ENCODE results near the gene PRKCE. TPM values are rescaled to one million over a fixed set of nuclear protein-coding genes. Genes with fewer than 3 reads are reported as not detected.

Gene PRKCE
- total RNA-seq, 2 experiments from 2014 or later, result 15.4 to 16.2 TPM

- DNase-seq (no peak), ATAC-seq (no peak)
- peaks cover 50% of the 10 kb centered on the region for H3K4me1 Mint-ChIP-seq (ENCODE audit: low read depth)
- H3K27me3 Mint-ChIP-seq (ENCODE audit: low read depth), result peaks cover under 1% of the 10 kb centered on the region
- ChIA-PET POLR2A (no interaction called here), CTCF (interaction anchor here (1.0 to 1.8 kb wide), 2 partner anchors 10 to 18 kb away, joined by 3 to 5 read pairs; no protein-coding TSS in a partner anchor)
- peak overlapping the region; percentile 4 for H3K27ac Mint-ChIP-seq
- H3K4me3 Mint-ChIP-seq, result no peak overlapping the region
- peaks cover 10% of the 10 kb centered on the region for H3K9me3 Mint-ChIP-seq (ENCODE audit: insufficient read depth)
- H3K36me3 Mint-ChIP-seq (ENCODE audit: low read depth), result peaks cover 12% of the 10 kb centered on the region
Observed at GRCh38 chr2:45872211-45872610, 220.7 kb downstream of the PRKCE start.

GRCh38 chr2:45874344-45874743 lies 222.9 kb downstream of the PRKCE start:
- H3K36me3 Mint-ChIP-seq (ENCODE audit: low read depth), result peaks cover 17% of the 10 kb centered on the region
- no peak overlapping the region for H3K4me3 Mint-ChIP-seq

GRCh38 chr2:45876611-45877010 lies 225.1 kb downstream of the PRKCE start:
- Mint-ChIP-seq H3K4me1 (ENCODE audit: low read depth) (peaks cover 22% of the 10 kb centered on the region), H3K36me3 (ENCODE audit: low read depth) (peaks cover 19% of the 10 kb centered on the region), H3K27ac (no peak overlapping the region), H3K27me3 (ENCODE audit: low read depth) (peaks cover 1% of the 10 kb centered on the region), H3K4me3 (no peak overlapping the region), H3K9me3 (ENCODE audit: insufficient read depth) (peaks cover 10% of the 10 kb centered on the region)
- no peak for ATAC-seq
- ChIA-PET CTCF (no interaction called here), POLR2A (interaction anchor here (1.3 kb wide), 1 partner anchor 13 kb away, joined by 3 read pairs; no protein-coding TSS in a partner anchor)
- DNase-seq, result no peak

More at GRCh38 chr2:45874344-45874743, 222.9 kb downstream of the PRKCE start:
- DNase-seq, result no peak
- ChIA-PET POLR2A (no interaction called here), CTCF (no interaction called here)
- Mint-ChIP-seq H3K4me1 (ENCODE audit: low read depth) (peaks cover 37% of the 10 kb centered on the region), H3K27me3 (ENCODE audit: low read depth) (peaks cover 1% of the 10 kb centered on the region), H3K9me3 (ENCODE audit: insufficient read depth) (peaks cover 10% of the 10 kb centered on the region), H3K27ac (no peak overlapping the region)
- no peak for ATAC-seq

GRCh38 chr2:45879406-45879805 lies 227.9 kb downstream of the PRKCE start:
- peaks cover 1% of the 10 kb centered on the region for H3K27me3 Mint-ChIP-seq (ENCODE audit: low read depth)
- no peak for ATAC-seq
- H3K27ac Mint-ChIP-seq, result no peak overlapping the region
- no peak overlapping the region for H3K4me3 Mint-ChIP-seq
- H3K36me3 Mint-ChIP-seq (ENCODE audit: low read depth), result peaks cover 19% of the 10 kb centered on the region
- no peaks in the 10 kb centered on the region for H3K4me1 Mint-ChIP-seq (ENCODE audit: low read depth)
- ChIA-PET POLR2A (interaction anchor here (0.6 kb wide), 1 partner anchor 19 kb away, joined by 3 read pairs; no protein-coding TSS in a partner anchor), CTCF (interaction anchor here (2.1 kb wide), 1 partner anchor 11 kb away, joined by 5 read pairs; no protein-coding TSS in a partner anchor)
- no peak for DNase-seq
- H3K9me3 Mint-ChIP-seq (ENCODE audit: insufficient read depth), result peaks cover 10% of the 10 kb centered on the region

- no peak overlapping the region for H3K27ac Mint-ChIP-seq
- H3K4me3 Mint-ChIP-seq, result no peak overlapping the region
- ChIA-PET CTCF (interaction anchor here (2.1 kb wide), 1 partner anchor 10 kb away, joined by 5 read pairs; no protein-coding TSS in a partner anchor), POLR2A (no interaction called here)
- no peaks in the 10 kb centered on the region for H3K4me1 Mint-ChIP-seq (ENCODE audit: low read depth)
- H3K36me3 Mint-ChIP-seq (ENCODE audit: low read depth), result peaks cover 17% of the 10 kb centered on the region
- ATAC-seq (no peak), DNase-seq (no peak)
- H3K9me3 Mint-ChIP-seq (ENCODE audit: insufficient read depth), result peaks cover 10% of the 10 kb centered on the region
- H3K27me3 Mint-ChIP-seq (ENCODE audit: low read depth), result peaks cover 1% of the 10 kb centered on the region
Observed at GRCh38 chr2:45879936-45880335, 228.5 kb downstream of the PRKCE start.

- Mint-ChIP-seq H3K36me3 (ENCODE audit: low read depth) (peaks cover 7% of the 10 kb centered on the region), H3K27ac (no peak overlapping the region), H3K9me3 (ENCODE audit: insufficient read depth) (no peaks in the 10 kb centered on the region), H3K27me3 (ENCODE audit: low read depth) (peaks cover 1% of the 10 kb centered on the region), H3K4me3 (no peak overlapping the region), H3K4me1 (ENCODE audit: low read depth) (peaks cover 3% of the 10 kb centered on the region)
- POLR2A ChIA-PET, result no interaction called here
- ATAC-seq (no peak), DNase-seq (no peak)
- CTCF ChIA-PET, result interaction anchor here (1.0 to 1.3 kb wide), 2 partner anchors 9 to 32 kb away, joined by 3 to 5 read pairs; no protein-coding TSS in a partner anchor
Observed at GRCh38 chr2:45881970-45882581, 230.6 kb downstream of the PRKCE start.

GRCh38 chr2:45882707-45883602 lies 231.5 kb downstream of the PRKCE start:
- ATAC-seq, result no peak
- DNase-seq, result no peak
- no peak overlapping the region for H3K27ac Mint-ChIP-seq
- ChIA-PET CTCF (interaction anchor here (1.0 to 1.3 kb wide), 2 partner anchors 10 to 31 kb away, joined by 3 to 5 read pairs; no protein-coding TSS in a partner anchor), POLR2A (interaction anchor here (0.9 kb wide), 1 partner anchor 33 kb away, joined by 3 read pairs; no protein-coding TSS in a partner anchor)
- no peak overlapping the region for H3K4me3 Mint-ChIP-seq
- H3K36me3 Mint-ChIP-seq (ENCODE audit: low read depth), result peaks cover 2% of the 10 kb centered on the region
- H3K9me3 Mint-ChIP-seq (ENCODE audit: insufficient read depth), result no peaks in the 10 kb centered on the region
- H3K27me3 Mint-ChIP-seq (ENCODE audit: low read depth), result no peaks in the 10 kb centered on the region
- H3K4me1 Mint-ChIP-seq (ENCODE audit: low read depth), result peaks cover 3% of the 10 kb centered on the region

- Mint-ChIP-seq H3K27ac (no peak overlapping the region), H3K9me3 (ENCODE audit: insufficient read depth) (no peaks in the 10 kb centered on the region), H3K4me3 (no peak overlapping the region), H3K4me1 (ENCODE audit: low read depth) (peaks cover 5% of the 10 kb centered on the region), H3K27me3 (ENCODE audit: low read depth) (no peaks in the 10 kb centered on the region), H3K36me3 (ENCODE audit: low read depth) (peaks cover 2% of the 10 kb centered on the region)
- ChIA-PET POLR2A (interaction anchor here (0.9 kb wide), 1 partner anchor 34 kb away, joined by 3 read pairs; no protein-coding TSS in a partner anchor), CTCF (interaction anchor here (1.2 kb wide), 1 partner anchor 52 kb away, joined by 3 read pairs; no protein-coding TSS in a partner anchor)
- DNase-seq, result no peak
- no peak for ATAC-seq
Observed at GRCh38 chr2:45883603-45884000, 232.1 kb downstream of the PRKCE start.

GRCh38 chr2:45884126-45884525 lies 232.7 kb downstream of the PRKCE start:
- no peak overlapping the region for H3K4me3 Mint-ChIP-seq
- ATAC-seq (no peak), DNase-seq (no peak)
- H3K27me3 Mint-ChIP-seq (ENCODE audit: low read depth), result no peaks in the 10 kb centered on the region
- ChIA-PET CTCF (interaction anchor here (1.2 kb wide), 1 partner anchor 52 kb away, joined by 3 read pairs; no protein-coding TSS in a partner anchor), POLR2A (interaction anchor here (0.9 kb wide), 1 partner anchor 34 kb away, joined by 3 read pairs; no protein-coding TSS in a partner anchor)
- no peaks in the 10 kb centered on the region for H3K9me3 Mint-ChIP-seq (ENCODE audit: insufficient read depth)
- H3K4me1 Mint-ChIP-seq (ENCODE audit: low read depth), result peaks cover 10% of the 10 kb centered on the region
- H3K27ac Mint-ChIP-seq, result no peak overlapping the region
- H3K36me3 Mint-ChIP-seq (ENCODE audit: low read depth), result peaks cover 2% of the 10 kb centered on the region

- CTCF ChIA-PET, result no interaction called here
Observed at GRCh38 chr2:45885171-45885621, 233.7 kb downstream of the PRKCE start.

GRCh38 chr2:45886171-45886663 lies 234.7 kb downstream of the PRKCE start:
- Mint-ChIP-seq H3K27ac (no peak overlapping the region), H3K4me1 (ENCODE audit: low read depth) (peaks cover 30% of the 10 kb centered on the region), H3K9me3 (ENCODE audit: insufficient read depth) (no peaks in the 10 kb centered on the region), H3K36me3 (ENCODE audit: low read depth) (no peaks in the 10 kb centered on the region), H3K4me3 (no peak overlapping the region), H3K27me3 (ENCODE audit: low read depth) (no peaks in the 10 kb centered on the region)
- POLR2A ChIA-PET, result no interaction called here
- ATAC-seq, result no peak
- CTCF ChIA-PET, result no interaction called here
- DNase-seq, result no peak

More at GRCh38 chr2:45885171-45885621, 233.7 kb downstream of the PRKCE start:
- no peak for ATAC-seq
- Mint-ChIP-seq H3K27ac (no peak overlapping the region), H3K4me3 (no peak overlapping the region), H3K9me3 (ENCODE audit: insufficient read depth) (no peaks in the 10 kb centered on the region), H3K27me3 (ENCODE audit: low read depth) (no peaks in the 10 kb centered on the region), H3K36me3 (ENCODE audit: low read depth) (no peaks in the 10 kb centered on the region), H3K4me1 (ENCODE audit: low read depth) (peaks cover 21% of the 10 kb centered on the region)
- POLR2A ChIA-PET, result interaction anchor here (0.7 kb wide), 1 partner anchor 60 kb away, joined by 6 read pairs; no protein-coding TSS in a partner anchor
- DNase-seq, result no peak

Data from activated CD8-positive, alpha-beta T cell treated with anti-CD3 and anti-CD28 coated beads, Interleukin-2, amount 10 ng/mL, durations not matched to agents 7 days and 5 days (primary cell).